ENCODE results near the gene ZNF354B. TPM values are rescaled to one million over a fixed set of nuclear protein-coding genes. Genes with fewer than 3 reads are reported as not detected.
"Not testable (repeated sequence)": the region's sequence is repeated elsewhere in the genome, so short reads cannot be mapped to it uniquely, and the experiment has no call there.

ZNF354B gene
- total and polyA plus RNA-seq, 2 donors from 2014 or later: 6.4 to 18.3 TPM

DNA sequence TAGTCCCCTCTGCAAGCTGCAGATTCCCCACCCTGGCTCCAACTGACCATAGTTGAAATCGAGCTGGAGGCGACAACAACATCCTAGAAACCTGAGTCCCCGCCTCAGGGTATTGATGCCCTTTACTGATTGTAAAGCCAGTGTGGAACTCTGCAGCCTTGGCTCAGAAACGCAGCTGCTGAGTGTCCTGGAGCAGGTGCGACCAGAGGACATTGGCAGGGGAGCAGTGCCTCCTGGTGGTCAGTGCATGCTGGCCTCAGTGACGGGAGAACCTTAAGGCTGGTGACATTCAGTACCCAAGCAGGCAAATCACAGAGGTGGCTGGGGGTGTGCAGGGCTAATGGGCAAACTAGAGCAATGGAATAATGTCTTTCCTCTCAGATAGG, 20.4 kb upstream of the ZNF354B start:
- H3K4me1 ChIP-seq (ENCODE audit: control insufficient read depth in 2 of 3, insufficient read depth in 2 of 3, low read depth in 1 of 3, low read length in 3 of 3): no peaks in the 10 kb centered on the region
- TF ChIP-seq, protein P1, sequence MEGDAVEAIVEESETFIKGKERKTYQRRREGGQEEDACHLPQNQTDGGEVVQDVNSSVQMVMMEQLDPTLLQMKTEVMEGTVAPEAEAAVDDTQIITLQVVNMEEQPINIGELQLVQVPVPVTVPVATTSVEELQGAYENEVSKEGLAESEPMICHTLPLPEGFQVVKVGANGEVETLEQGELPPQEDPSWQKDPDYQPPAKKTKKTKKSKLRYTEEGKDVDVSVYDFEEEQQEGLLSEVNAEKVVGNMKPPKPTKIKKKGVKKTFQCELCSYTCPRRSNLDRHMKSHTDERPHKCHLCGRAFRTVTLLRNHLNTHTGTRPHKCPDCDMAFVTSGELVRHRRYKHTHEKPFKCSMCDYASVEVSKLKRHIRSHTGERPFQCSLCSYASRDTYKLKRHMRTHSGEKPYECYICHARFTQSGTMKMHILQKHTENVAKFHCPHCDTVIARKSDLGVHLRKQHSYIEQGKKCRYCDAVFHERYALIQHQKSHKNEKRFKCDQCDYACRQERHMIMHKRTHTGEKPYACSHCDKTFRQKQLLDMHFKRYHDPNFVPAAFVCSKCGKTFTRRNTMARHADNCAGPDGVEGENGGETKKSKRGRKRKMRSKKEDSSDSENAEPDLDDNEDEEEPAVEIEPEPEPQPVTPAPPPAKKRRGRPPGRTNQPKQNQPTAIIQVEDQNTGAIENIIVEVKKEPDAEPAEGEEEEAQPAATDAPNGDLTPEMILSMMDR (IDR thresholded peaks at IDR 0.05; ENCODE audit: borderline replicate concordance, extremely low read depth, insufficient read depth): peak; percentile 59
- H3K9ac ChIP-seq (ENCODE audit: low read length in 3 of 3): no peak overlapping the region
- intact Hi-C loops (cut with DNase I): no loop called here
- peak overlapping the region in 1 of 2 donors; percentile 11 for H3K27ac ChIP-seq (ENCODE audit: low read depth in 2 of 2, low read length in 2 of 2)
- H3K4me3 ChIP-seq (ENCODE audit: low read length in 3 of 3): no peak overlapping the region
- DNase-seq: peak; percentile 85 to 90 (median 89)
- FAIRE-seq: no peak
- H3K36me3 ChIP-seq (ENCODE audit: control insufficient read depth in 2 of 3, insufficient read depth in 3 of 3, low read length in 3 of 3): no peaks in the 10 kb centered on the region
- no peaks in the 10 kb centered on the region for H3K9me3 ChIP-seq (ENCODE audit: control insufficient read depth in 2 of 3, insufficient read depth in 1 of 3, low read length in 3 of 3)
- no peaks in the 10 kb centered on the region for H3K27me3 ChIP-seq (ENCODE audit: control insufficient read depth, insufficient read depth, low read length)

DNA sequence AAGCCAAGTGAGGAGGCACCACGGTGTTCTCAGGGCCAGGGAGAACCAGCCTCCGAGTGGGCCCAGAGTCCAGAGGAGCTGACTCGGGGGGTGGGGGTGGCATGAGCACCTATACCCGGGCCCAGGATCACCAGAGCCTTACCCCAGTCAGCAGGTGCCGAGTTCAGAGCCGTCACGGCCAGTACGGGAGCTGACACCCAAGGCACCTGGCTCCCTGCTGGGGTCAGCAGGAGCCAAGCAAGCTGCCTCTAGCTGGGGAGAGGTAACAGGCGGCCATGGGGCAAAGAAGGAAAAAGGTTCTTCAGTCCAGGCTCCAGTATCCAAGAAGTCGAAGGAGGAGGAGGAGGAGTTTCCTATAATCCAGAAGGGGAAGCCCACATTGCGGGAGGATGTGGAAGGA, 19.4 kb upstream of the ZNF354B start:
- H3K9me3 ChIP-seq (ENCODE audit: control insufficient read depth in 2 of 3, insufficient read depth in 1 of 3, low read length in 3 of 3); H3K27ac ChIP-seq (ENCODE audit: low read depth in 2 of 2, low read length in 2 of 2); H3K9ac ChIP-seq (ENCODE audit: low read length in 3 of 3); intact Hi-C loops (cut with DNase I); H3K4me1 ChIP-seq (ENCODE audit: control insufficient read depth in 2 of 3, insufficient read depth in 2 of 3, low read depth in 1 of 3, low read length in 3 of 3); H3K27me3 ChIP-seq (ENCODE audit: control insufficient read depth, insufficient read depth, low read length); DNase-seq; H3K4me3 ChIP-seq (ENCODE audit: low read length in 3 of 3); FAIRE-seq; H3K36me3 ChIP-seq (ENCODE audit: control insufficient read depth in 2 of 3, insufficient read depth in 3 of 3, low read length in 3 of 3): not testable (repeated sequence)

DNA sequence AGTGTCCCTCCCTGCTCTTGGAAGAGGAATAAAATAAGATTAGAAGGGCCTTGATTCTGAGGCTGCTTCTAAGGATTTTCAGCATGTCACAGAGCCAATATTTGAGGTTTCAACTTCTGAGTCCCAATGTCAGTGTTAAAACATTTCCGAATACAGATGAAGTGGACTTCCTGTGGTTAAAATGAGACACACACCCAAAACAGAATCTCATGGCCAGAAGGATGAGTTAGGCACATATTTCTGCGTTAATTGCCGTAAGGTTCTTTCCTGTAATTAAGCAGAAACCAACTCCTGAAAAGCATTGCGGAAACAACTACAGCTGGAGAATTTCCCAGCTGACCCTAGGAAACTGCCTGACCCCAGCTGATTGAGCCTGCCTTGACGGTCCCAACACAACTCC, 10.4 kb upstream of the ZNF354B start:
- H3K27ac ChIP-seq (ENCODE audit: low read depth in 2 of 2, low read length in 2 of 2): no peak overlapping the region
- no peak overlapping the region for H3K9ac ChIP-seq (ENCODE audit: low read length in 3 of 3)
- intact Hi-C loops (cut with DNase I): no loop called here
- no peaks in the 10 kb centered on the region for H3K36me3 ChIP-seq (ENCODE audit: control insufficient read depth in 2 of 3, insufficient read depth in 3 of 3, low read length in 3 of 3)
- TF ChIP-seq, protein P1 (IDR thresholded peaks at IDR 0.05; ENCODE audit: borderline replicate concordance, extremely low read depth, insufficient read depth): no peak
- DNase-seq: no peak
- no peaks in the 10 kb centered on the region for H3K27me3 ChIP-seq (ENCODE audit: control insufficient read depth, insufficient read depth, low read length)
- no peak overlapping the region for H3K4me3 ChIP-seq (ENCODE audit: low read length in 3 of 3)
- no peaks in the 10 kb centered on the region for H3K9me3 ChIP-seq (ENCODE audit: control insufficient read depth in 2 of 3, insufficient read depth in 1 of 3, low read length in 3 of 3)
- H3K4me1 ChIP-seq (ENCODE audit: control insufficient read depth in 2 of 3, insufficient read depth in 2 of 3, low read depth in 1 of 3, low read length in 3 of 3): no peaks in the 10 kb centered on the region
- FAIRE-seq: no peak

DNA sequence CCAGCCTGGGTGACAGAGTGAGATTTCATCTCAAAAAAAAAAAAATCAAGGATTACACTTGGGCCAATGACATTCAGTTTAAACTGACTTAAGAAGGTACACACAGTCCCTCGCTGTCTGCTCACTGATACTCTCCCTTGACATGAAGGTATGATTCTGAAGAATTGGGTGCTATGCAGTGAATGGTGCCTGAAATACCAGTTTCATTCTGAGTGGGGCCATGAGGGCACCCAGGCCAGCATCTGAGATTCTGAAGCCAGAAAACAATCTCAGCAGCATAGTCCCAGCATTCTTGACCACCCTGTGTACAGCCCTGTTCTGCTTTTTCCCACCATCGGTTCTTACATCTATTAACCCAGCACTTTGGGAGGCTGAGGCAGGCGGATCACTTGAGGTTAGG, 7.8 kb upstream of the ZNF354B start:
- no peak overlapping the region for H3K27ac ChIP-seq (ENCODE audit: low read depth in 2 of 2, low read length in 2 of 2)
- H3K4me1 ChIP-seq (ENCODE audit: control insufficient read depth in 2 of 3, insufficient read depth in 2 of 3, low read depth in 1 of 3, low read length in 3 of 3): no peaks in the 10 kb centered on the region
- no peak overlapping the region for H3K9ac ChIP-seq (ENCODE audit: low read length in 3 of 3)
- intact Hi-C loops (cut with DNase I): loop anchor here (10.0 kb wide), 1 partner anchor 117 kb away; the partner anchor contains the start of gene ZNF354A
- TF ChIP-seq, protein P1 (IDR thresholded peaks at IDR 0.05; ENCODE audit: borderline replicate concordance, extremely low read depth, insufficient read depth): no peak
- no peaks in the 10 kb centered on the region for H3K9me3 ChIP-seq (ENCODE audit: control insufficient read depth in 2 of 3, insufficient read depth in 1 of 3, low read length in 3 of 3)
- FAIRE-seq (no peak), DNase-seq (no peak)
- H3K36me3 ChIP-seq (ENCODE audit: control insufficient read depth in 2 of 3, insufficient read depth in 3 of 3, low read length in 3 of 3): no peaks in the 10 kb centered on the region
- no peak overlapping the region for H3K4me3 ChIP-seq (ENCODE audit: low read length in 3 of 3)
- no peaks in the 10 kb centered on the region for H3K27me3 ChIP-seq (ENCODE audit: control insufficient read depth, insufficient read depth, low read length)
